ENCODE results near the gene PLPPR2.
"Not testable (repeated sequence)": the region's sequence is repeated elsewhere in the genome, so short reads cannot be mapped to it uniquely, and the experiment has no call there.

Gene PLPPR2

GRCh38 chr19:11400798-11401197 is 45.6 kb downstream of the PLPPR2 start:
- DNase-seq, result no peak

DNA sequence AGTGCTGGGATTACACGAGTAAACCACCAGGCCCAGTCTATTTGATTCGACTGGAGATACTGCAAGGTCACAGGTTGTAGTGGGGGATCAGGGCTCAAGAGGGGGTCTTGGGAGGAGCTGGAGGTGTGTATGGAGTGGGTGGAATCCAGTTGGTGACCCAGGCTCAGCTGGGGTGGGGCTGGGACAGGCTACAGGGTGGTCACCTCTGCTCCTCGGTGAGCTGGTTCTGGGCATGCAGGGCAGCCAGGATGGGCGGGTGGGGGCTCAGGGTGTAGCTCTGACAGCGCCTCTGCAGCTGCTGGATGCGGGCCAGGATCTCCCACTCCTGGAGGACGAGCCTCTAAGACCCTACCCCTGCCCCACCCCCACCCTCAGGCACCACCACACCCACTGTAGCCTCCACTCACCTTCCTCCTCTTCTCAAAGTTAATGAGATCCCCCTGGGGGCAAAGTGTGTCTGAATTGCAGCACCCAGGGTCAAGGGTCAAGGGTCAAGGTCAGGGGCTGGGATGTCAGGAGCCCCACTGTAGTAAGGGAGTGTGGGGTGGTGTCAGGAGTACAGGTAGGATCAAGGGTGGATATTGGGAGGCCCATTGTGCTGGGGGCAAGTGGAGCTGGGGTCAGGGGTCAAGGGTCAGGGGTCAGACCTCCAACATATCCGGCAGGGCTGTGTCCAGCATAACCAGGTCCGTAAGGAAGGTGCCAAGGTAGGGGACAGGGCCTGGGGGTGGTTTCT is 46.7 kb downstream of the PLPPR2 start:
- DNase-seq, result no peak

- DNase-seq, result no peak
Observed at GRCh38 chr19:11404588-11405222, 49.5 kb downstream of the PLPPR2 start.

- no peak for DNase-seq
Observed at GRCh38 chr19:11405846-11406643, 50.8 kb downstream of the PLPPR2 start.

GRCh38 chr19:11406703-11407236 is 51.5 kb downstream of the PLPPR2 start:
- not testable (repeated sequence) for DNase-seq

DNA sequence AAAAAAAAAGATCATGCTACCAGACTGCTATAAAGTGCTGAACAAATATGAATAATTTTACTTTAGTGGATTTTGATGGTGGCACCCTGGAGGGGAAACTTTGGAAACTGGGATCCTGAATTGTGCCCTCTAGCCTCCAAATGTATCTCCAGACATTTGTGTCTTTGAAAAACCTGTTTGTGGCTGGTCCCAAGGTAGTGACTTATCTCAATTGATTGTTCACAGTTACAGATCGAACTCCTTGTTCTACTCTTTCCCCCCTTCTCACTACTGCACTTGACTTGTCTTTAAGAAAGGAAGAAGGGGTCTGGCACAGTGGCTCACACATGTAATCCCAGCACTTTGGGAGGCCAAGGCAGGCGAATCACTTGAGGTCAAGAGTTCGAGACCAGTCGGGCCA is 53.4 kb downstream of the PLPPR2 start:
- no peak for DNase-seq

DNA sequence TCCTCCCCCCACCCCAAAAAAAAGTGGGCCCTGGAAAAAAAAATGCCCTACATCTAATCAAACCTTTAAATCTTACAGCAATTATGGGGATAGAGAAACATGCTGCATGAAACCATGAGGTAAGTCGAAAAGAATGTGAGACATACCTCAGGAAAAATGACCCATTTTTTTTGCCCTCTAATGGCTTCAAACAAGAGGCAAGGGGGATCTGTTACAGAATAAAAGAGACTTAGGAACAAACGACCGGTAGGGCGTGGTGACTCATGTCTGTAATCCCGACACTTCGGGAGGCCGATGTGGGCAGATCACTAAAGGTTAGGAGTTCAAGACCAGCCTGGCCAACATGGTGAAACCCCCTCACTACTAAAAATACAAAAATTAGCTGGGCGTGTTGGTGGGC is 55.5 kb downstream of the PLPPR2 start:
- peak; percentile 31 for DNase-seq

DNA sequence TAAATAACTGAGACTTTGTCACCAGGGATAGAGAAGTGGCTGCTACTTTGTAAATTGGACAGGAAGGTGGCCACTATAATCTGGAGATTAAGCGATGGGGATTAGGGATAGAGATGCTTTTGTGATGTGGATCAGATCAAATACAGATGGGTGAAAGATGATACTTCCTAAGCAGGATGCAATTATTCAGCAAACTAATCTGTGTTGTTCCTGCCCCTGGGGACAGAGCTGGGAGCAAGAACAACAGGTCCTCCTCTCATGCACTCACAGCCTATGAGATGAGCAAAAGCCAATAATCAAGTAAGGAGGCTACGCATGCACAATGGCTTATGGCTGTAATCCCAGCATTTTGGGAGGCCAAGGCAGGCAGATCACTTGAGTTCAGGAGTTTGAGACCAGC is 59.3 kb downstream of the PLPPR2 start:
- DNase-seq, result no peak
